ENCODE results near the gene NUDT6.
"Not testable (repeated sequence)": the region's sequence is repeated elsewhere in the genome, so short reads cannot be mapped to it uniquely, and the experiment has no call there.

NUDT6 gene, protein sequence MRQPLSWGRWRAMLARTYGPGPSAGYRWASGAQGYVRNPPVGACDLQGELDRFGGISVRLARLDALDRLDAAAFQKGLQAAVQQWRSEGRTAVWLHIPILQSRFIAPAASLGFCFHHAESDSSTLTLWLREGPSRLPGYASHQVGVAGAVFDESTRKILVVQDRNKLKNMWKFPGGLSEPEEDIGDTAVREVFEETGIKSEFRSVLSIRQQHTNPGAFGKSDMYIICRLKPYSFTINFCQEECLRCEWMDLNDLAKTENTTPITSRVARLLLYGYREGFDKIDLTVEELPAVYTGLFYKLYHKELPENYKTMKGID

GRCh38 chr4:122921971-122922876 lies at the start of gene NUDT6:
NUDT6 (minus strand) TSS chr4:122922597; CDS start chr4:122922572, 25 bp downstream.
- DNase-seq (ENCODE audit: low read depth in 3 of 3, low spot score in 1 of 3): peak in 1 of 3 donors; percentile 14

DNA sequence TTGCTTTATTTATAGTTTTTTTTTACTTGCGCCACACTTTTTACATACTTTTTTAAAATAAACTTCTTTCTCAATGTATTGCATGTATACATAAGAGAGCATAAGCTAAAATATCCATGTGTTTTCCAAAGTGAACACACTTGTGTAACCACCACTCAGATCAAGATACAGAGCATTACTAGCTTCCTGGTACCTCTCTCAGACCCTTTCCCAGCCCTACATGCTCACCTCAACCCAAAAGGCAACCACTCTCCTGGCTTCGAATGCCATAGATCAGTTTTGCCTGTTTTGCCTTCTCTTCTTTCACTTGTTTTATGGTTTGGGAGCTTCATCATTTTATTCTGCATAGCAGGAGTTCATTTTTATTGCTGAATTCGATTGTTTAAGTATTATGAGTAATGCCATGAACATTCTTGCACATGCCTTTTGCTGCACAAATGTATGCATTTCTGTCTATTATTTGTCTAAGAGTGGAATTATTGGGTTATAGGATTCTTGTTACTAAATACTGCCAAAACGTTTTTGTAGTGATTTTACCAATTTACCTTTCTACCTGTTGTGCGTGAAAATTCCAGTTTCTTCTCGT lies 45.9 kb upstream of the NUDT6 start:
- DNase-seq (ENCODE audit: low read depth in 3 of 3, low spot score in 1 of 3): no peak

DNA sequence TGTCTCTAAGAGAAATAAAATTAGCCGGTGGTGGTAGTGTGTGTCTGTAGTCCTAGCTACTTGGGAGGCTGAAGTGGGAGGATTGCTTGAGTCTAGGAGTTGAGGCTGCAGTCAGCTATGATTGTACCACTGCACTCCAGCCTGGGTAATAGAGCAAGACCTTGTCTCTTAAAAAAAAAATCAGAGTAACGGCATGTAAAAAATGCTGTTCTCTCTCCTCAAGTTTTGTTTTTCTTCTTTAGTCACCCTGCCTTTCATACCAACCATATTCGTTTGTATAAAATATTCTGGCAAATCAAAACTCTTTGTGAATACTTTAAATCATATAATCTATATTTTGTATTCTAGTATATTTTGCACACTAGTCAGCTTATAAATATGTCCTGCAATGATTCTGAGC lies 44.8 kb upstream of the NUDT6 start:
- DNase-seq (ENCODE audit: low read depth in 3 of 3, low spot score in 1 of 3): no peak

DNA sequence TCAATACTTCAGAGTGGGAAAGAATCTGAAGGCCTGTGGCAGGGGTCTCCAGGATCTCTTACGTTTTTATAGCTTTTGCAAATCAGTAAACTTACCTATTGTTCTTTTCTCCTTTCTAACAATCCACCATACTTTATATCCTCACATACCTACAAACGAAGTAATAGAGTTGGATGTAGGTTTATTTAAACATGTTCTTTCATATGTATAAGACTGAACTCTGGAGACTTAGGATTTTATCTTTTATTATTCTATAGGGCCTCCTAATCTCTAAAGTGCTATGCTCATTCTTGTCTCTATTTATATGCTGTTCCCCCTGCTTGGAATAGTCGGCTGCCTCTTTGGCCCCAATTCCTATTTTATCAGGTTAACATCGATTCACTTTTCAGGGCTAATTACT lies 43.8 kb upstream of the NUDT6 start:
- no peak for DNase-seq (ENCODE audit: low read depth in 3 of 3, low spot score in 1 of 3)

DNA sequence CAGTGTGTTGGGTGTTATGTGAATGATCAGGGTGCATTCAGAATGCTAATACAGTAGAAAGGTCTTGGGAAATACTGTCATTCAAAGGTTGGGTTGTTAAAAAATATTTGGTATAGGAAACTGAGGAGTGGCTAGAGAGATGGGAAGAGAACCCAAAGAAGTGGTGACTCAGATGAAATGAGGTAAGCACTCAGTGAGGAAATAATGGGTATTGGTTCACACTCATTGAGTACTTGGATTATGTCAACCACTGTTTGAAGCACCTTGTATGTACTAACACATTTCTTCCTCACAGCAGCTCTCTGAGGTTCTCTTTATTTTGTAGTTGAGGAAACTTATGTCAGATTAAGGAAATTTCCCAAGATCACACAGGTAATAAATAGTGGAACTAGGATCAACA lies 40.8 kb upstream of the NUDT6 start:
- no peak for DNase-seq (ENCODE audit: low read depth in 3 of 3, low spot score in 1 of 3)

- DNase-seq (ENCODE audit: low read depth in 3 of 3, low spot score in 1 of 3): no peak
Measured at GRCh38 chr4:122960611-122961000, 38.2 kb upstream of the NUDT6 start.

DNA sequence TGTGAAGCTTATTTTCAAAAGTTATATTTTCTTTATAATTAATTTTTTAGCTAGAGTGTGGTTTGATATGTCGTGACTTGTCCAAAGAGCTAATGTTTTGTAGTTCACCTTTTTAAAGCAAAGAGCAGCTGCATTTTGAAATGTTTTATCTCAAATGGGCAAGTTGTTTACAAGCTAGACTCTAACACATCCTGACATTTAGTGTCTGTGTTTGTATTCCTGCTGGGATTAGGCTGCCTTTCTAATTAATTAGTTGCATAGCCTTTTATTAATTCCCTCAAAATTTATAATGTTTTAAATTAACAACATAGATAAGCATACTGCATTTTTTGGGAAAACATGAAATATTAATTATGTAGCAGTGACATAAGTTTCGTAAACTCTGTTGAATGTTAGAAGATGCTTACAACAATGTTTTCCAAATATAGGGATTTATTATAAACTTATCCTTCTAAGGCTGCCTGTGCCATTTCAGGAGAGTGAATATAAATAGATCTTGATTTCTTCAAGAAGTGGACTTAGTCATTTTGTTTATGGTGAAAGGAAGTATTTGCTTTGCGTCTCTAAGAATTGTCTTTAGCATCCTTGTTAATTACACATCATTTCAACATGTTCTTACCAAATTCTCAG lies 37.7 kb upstream of the NUDT6 start:
- no peak for DNase-seq (ENCODE audit: low read depth in 3 of 3, low spot score in 1 of 3)

DNA sequence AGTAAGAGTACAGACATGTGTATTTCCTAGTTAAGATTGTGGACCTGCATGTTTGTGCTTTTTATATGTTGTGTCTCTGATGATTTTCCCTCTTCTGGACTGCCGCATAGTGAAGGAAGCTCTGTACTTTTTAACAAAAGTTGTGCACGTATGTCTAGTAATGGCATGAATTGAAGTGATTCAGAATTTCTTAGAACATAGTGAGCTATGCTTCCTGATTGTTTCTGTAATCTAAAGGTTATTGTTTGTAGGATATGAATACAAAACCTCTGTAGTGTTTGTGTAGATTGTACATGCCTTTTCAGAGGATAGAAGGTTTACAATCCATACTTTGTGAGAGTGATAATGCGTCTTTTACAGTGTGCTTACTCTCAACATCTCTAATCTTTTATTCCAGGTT lies 37.0 kb upstream of the NUDT6 start:
- no peak for DNase-seq (ENCODE audit: low read depth in 3 of 3, low spot score in 1 of 3)

GRCh38 chr4:122958505-122958904 lies 36.1 kb upstream of the NUDT6 start:
- DNase-seq (ENCODE audit: low read depth in 3 of 3, low spot score in 1 of 3): no peak

GRCh38 chr4:122953924-122954323 lies 31.5 kb upstream of the NUDT6 start:
- DNase-seq (ENCODE audit: low read depth in 3 of 3, low spot score in 1 of 3): no peak

- DNase-seq (ENCODE audit: low read depth in 3 of 3, low spot score in 1 of 3): no peak
Measured at GRCh38 chr4:122952028-122952427, 29.6 kb upstream of the NUDT6 start.

- no peak for DNase-seq (ENCODE audit: low read depth in 3 of 3, low spot score in 1 of 3)
Measured at GRCh38 chr4:122948671-122949070, 26.3 kb upstream of the NUDT6 start.

DNA sequence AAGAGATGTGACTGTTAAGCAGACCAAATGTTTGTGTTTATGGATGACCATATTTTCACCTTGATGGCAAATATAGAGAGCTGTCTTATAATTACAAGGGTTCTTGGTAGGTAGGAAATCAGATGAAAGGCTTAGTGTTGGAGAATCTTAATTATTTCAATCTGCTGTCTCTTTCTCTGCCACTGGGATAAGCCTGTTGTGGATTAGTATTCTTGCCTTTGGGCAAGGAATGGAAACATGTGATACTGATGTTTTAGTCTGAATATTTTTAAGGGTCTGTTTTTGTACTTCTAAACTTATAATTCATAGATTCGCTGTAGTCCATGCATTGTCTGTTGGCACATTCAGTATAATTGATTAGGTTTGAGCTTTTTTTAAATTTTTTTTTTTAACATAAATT lies 23.7 kb upstream of the NUDT6 start:
- no peak for DNase-seq (ENCODE audit: low read depth in 3 of 3, low spot score in 1 of 3)

- not testable (repeated sequence) for DNase-seq (ENCODE audit: low read depth in 3 of 3, low spot score in 1 of 3)
Measured at GRCh38 chr4:122945136-122945535, 22.7 kb upstream of the NUDT6 start.

- DNase-seq (ENCODE audit: low read depth in 3 of 3, low spot score in 1 of 3): no peak
Measured at GRCh38 chr4:122932763-122933162, 10.4 kb upstream of the NUDT6 start.

GRCh38 chr4:122930862-122931261 lies 8.5 kb upstream of the NUDT6 start:
- no peak for DNase-seq (ENCODE audit: low read depth in 3 of 3, low spot score in 1 of 3)

DNA sequence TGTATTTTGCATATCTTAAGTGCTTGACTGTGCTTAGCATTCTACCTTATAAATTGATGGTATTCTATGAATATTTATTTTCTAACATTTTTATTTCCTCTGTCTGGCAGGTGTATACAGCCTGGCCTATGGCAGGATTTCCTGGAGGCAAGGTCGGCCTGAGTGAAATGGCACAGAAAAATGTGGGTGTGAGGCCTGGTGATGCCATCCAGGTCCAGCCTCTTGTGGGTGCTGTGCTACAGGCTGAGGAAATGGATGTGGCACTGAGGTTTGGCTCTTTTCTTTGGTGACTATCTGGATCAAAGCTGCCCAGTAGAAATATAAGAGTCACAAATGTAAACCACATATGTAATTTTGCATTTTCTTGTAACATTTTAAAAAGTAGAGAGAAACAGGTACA lies 6.5 kb upstream of the NUDT6 start:
- DNase-seq (ENCODE audit: low read depth in 3 of 3, low spot score in 1 of 3): no peak

GRCh38 chr4:122922877-122923511 lies 597 bp upstream of the NUDT6 start:
- peak; percentile 52 to 70 (median 66) for DNase-seq (ENCODE audit: low read depth in 3 of 3, low spot score in 1 of 3)

DNA sequence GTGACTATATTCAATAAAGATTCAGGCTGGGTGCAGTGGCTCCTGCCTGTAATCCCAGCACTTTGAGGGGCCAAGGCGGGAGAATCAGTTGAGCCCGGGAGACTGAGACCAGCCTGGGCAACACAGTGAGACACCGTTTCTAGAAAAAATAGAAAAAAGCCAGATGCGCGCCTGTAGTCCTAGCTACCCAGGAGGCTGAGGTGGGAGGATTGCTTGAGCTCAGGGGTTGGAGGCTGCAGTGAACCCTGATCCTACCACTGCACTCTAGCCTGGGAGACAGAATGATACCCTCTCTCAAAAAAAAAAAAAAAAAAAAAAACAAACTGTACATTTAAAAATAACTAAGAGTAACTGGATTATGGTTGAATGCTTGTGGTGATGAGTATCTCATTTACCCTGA lies 1.1 kb downstream of the NUDT6 start:
- DNase-seq (ENCODE audit: low read depth in 3 of 3, low spot score in 1 of 3): no peak

- no peak for DNase-seq (ENCODE audit: low read depth in 3 of 3, low spot score in 1 of 3)
Measured at GRCh38 chr4:122920473-122920872, 1.9 kb downstream of the NUDT6 start.

DNA sequence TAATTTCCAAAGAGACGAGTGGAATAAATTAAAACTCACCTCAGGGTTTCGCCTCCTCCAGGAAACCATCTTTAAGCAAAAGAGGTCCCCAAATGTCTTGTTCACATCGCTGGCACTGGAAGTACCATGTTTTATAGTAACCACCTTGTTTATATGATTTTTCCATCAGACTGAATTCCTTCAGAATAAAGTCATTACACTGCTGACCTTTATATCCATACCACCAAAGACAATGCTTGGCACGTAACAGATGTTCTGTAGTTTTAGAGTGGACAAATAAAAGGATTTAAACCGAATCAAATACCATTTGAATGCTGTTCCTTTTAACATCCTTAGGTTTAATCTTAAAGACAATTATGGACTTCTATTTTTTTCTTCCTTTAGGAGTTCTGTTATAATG lies 4.7 kb downstream of the NUDT6 start:
- no peak for DNase-seq (ENCODE audit: low read depth in 3 of 3, low spot score in 1 of 3)
